ENCODE measurements around the gene SLC1A2.

GRCh38 chr11:35281169-35281688, 138.1 kb downstream of the SLC1A2 start:
- TF ChIP-seq CTCF (IDR thresholded peaks at IDR 0.05; ENCODE audit: insufficient read depth, low read length), result no peak
- no peak for TF ChIP-seq POLR2AphosphoS5 (IDR thresholded peaks at IDR 0.05; ENCODE audit: low read depth)
